Measurements from ENCODE around the gene PRUNE2. TPM values are rescaled to one million over a fixed set of nuclear protein-coding genes. Genes with fewer than 3 reads are reported as not detected.

PRUNE2 gene
- total and polyA plus RNA-seq, 4 donors: 1.3 to 4.5 (median 1.6) TPM

GRCh38 chr9:76677481-76678055, 228.3 kb downstream of the PRUNE2 start:
- TF ChIP-seq YY1 (IDR thresholded peaks at IDR 0.05): no peak
- no peak for TF ChIP-seq TAF1 (conservative IDR thresholded peaks at IDR 0.05)
- peak; percentile 36 for TF ChIP-seq SP1 (IDR thresholded peaks at IDR 0.05)
- TF ChIP-seq JUND (IDR thresholded peaks at IDR 0.05): no peak
- no peak for TF ChIP-seq RXRA (IDR thresholded peaks at IDR 0.05)
- TF ChIP-seq CTCF (IDR thresholded peaks at IDR 0.05; ENCODE audit: low read depth, low read length, missing input control): no peak
- no peak for TF ChIP-seq RAD21 (IDR thresholded peaks at IDR 0.05)
- no peak for TF ChIP-seq MAX (IDR thresholded peaks at IDR 0.05)
- no peak for TF ChIP-seq FOXA1 (IDR thresholded peaks at IDR 0.05)
- TF ChIP-seq HNF4A (conservative IDR thresholded peaks at IDR 0.05): no peak
- TF ChIP-seq NR2F2 (IDR thresholded peaks at IDR 0.05): peak; percentile 95
- TF ChIP-seq REST (IDR thresholded peaks at IDR 0.05): no peak
- no peak for TF ChIP-seq HNF4G (IDR thresholded peaks at IDR 0.05)
- TF ChIP-seq GABPA (IDR thresholded peaks at IDR 0.05 in 1 of 2, conservative IDR thresholded peaks at IDR 0.05 in 1 of 2): no peak
- Histone ChIP-seq H3K4me1 (ENCODE audit: control insufficient read depth in 4 of 4, insufficient read depth in 4 of 4, low read length in 3 of 4) (no peaks in the 10 kb centered on the region), H3K9ac (ENCODE audit: low read depth in 1 of 2, low read length in 2 of 2) (no peak overlapping the region), H3K36me3 (ENCODE audit: control insufficient read depth in 4 of 4, insufficient read depth in 3 of 4, low read depth in 1 of 4, low read length in 3 of 4) (no peaks in the 10 kb centered on the region), H3K27me3 (ENCODE audit: control insufficient read depth in 4 of 4, insufficient read depth in 4 of 4, low read length in 3 of 4) (no peaks in the 10 kb centered on the region), H3K27ac (ENCODE audit: low read depth in 1 of 2, low read length in 2 of 2) (peak overlapping the region in 1 of 2 donors; percentile 7), H3K4me3 (ENCODE audit: low read depth in 1 of 3, low read length in 3 of 3) (no peak overlapping the region), H3K9me3 (ENCODE audit: control insufficient read depth in 4 of 4, low read length in 3 of 4) (no peaks in the 10 kb centered on the region)
- no peak for DNase-seq (ENCODE audit: low spot score)
- 44% methylated on average over 15 of the region's 15 CpGs for WGBS

- H3K36me3 ChIP-seq (ENCODE audit: control insufficient read depth in 4 of 4, insufficient read depth in 3 of 4, low read depth in 1 of 4, low read length in 3 of 4): no peaks in the 10 kb centered on the region
- H3K27ac ChIP-seq (ENCODE audit: low read depth in 1 of 2, low read length in 2 of 2): no peak overlapping the region
- 47% methylated on average over 4 of the region's 4 CpGs for WGBS
- no peaks in the 10 kb centered on the region for H3K9me3 ChIP-seq (ENCODE audit: control insufficient read depth in 4 of 4, low read length in 3 of 4)
- no peaks in the 10 kb centered on the region for H3K4me1 ChIP-seq (ENCODE audit: control insufficient read depth in 4 of 4, insufficient read depth in 4 of 4, low read length in 3 of 4)
- DNase-seq (ENCODE audit: low spot score): no peak
- no peaks in the 10 kb centered on the region for H3K27me3 ChIP-seq (ENCODE audit: control insufficient read depth in 4 of 4, insufficient read depth in 4 of 4, low read length in 3 of 4)
- no peak overlapping the region for H3K4me3 ChIP-seq (ENCODE audit: low read depth in 1 of 3, low read length in 3 of 3)
- H3K9ac ChIP-seq (ENCODE audit: low read depth in 1 of 2, low read length in 2 of 2): no peak overlapping the region
- no peak for TF ChIP-seq CTCF (IDR thresholded peaks at IDR 0.05; ENCODE audit: low read depth, low read length, missing input control)
- no peak for TF ChIP-seq FOXA1 (IDR thresholded peaks at IDR 0.05)
- no peak for TF ChIP-seq MAX (IDR thresholded peaks at IDR 0.05)
- no peak for TF ChIP-seq TAF1 (conservative IDR thresholded peaks at IDR 0.05)
- TF ChIP-seq NR2F2 (IDR thresholded peaks at IDR 0.05): no peak
- no peak for TF ChIP-seq HNF4A (conservative IDR thresholded peaks at IDR 0.05)
- TF ChIP-seq RAD21 (IDR thresholded peaks at IDR 0.05): no peak
- TF ChIP-seq REST (IDR thresholded peaks at IDR 0.05): no peak
Observed at GRCh38 chr9:76676857-76677256, 229.1 kb downstream of the PRUNE2 start.
